HG03575 (cell line): ENCODE results near the gene CTNS.

Experiments
- ATAC-seq: cut with Tn5 transposase; IDR thresholded peaks from one replicate; pipeline ENCODE4 v1.9.1; 2021; ENCODE audit not compliant: unreplicated experiment, insufficient number of reproducible peaks, low FRiP score; ENCODE audit errors: extremely low read depth

The CTNS gene

GRCh38 chr17:3678821-3679530 is 42.4 kb downstream of the CTNS start:
- no peak for ATAC-seq

DNA sequence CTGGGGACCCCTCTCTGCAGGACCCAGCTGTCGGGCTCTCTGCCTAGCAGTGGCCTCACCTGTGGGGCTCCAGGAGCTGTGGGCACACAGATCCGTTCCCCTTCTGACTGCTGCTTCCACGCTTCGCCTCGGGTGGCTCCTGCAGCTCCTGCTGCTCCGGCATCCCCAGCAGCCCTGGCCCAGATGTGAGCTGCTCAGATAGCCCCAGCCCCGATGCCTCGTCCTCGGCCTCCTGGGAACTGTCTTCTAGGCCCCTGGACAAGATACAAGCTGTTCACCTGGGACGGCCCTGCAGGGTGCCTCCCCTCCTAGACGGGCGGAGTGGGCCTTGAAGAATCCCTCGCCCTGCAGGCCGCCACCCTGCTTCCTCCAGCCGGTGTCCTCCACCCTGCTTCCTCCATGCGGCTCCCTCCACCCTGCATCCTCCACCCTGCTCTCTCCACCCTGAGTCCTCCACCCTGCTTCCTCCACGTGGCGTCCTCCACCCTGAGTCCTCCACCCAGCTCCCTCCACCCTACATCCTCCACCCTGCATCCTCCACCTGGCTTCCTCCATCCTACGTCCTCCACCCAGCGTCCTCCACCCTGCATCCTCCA is 43.1 kb downstream of the CTNS start:
- ATAC-seq: no peak

DNA sequence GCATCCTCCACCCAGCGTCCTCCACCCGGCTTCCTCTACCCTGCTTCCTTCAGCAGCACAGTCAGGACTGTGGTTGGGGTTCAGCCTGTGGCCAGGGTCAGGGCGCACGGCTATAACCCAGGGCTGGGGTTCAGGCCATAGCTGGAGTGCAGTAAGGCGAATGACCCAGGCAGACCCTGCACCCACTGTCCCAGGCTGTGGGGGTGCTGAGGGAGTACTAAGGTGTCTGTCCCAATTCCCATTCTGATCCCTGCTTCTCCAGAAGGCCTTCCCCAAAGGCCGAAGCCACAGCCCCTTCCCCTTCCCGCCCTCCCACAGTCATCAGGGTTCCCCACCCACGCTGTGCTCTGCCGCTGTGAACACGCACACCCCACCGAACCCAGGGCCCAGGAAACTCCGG is 44.5 kb downstream of the CTNS start:
- ATAC-seq: no peak

- ATAC-seq: no peak
These were observed 45.0 kb downstream of the CTNS start for GRCh38 chr17:3681565-3681964.

- ATAC-seq: no peak
These were observed 45.5 kb downstream of the CTNS start for GRCh38 chr17:3682033-3682432.

GRCh38 chr17:3683054-3683511 is 46.5 kb downstream of the CTNS start:
- no peak for ATAC-seq

DNA sequence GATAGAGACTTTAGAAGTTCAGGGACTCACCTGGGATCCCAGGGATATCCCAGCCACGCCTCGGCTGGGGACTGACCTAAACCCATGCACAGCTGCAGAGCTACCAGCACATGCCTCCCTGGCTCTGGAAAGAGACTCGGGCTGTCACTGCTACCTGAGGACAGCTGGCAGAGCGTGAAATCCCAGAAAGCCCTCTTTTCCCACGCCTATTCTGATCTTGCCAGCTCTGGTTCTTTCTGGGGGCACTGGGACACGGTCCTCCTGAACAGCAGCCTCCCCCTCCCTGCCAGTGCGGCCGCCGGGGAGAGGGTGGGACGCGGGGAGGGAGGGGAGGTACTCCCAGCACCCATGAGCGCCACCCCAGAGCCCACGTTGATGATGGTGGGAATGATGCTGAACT is 48.6 kb downstream of the CTNS start:
- no peak for ATAC-seq

DNA sequence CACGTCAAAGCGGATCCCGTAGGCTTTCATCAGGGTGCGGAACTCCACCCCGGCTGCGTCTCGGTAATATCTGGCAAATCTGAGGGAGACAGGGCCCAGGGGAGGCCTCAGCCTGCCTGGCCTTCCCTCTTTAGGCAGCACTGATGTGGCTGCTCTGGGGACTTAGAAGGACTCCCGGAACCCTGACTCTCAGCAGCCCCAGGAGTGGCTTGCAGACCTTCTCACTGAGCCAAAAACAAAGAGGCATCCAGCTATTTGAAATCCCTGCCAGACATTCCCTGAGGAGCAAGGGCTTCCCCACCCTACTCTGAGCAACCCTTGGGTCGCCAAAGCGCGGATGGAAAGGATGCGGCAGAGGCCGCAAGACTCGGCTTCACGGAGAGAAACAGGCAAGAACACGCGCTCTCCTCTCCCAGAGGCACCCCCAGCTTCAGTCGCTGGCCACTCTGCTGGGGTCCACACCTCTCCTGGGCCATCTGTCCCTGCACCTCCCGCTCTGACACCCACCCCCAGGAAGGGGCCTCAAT is 51.5 kb downstream of the CTNS start:
- no peak for ATAC-seq

DNA sequence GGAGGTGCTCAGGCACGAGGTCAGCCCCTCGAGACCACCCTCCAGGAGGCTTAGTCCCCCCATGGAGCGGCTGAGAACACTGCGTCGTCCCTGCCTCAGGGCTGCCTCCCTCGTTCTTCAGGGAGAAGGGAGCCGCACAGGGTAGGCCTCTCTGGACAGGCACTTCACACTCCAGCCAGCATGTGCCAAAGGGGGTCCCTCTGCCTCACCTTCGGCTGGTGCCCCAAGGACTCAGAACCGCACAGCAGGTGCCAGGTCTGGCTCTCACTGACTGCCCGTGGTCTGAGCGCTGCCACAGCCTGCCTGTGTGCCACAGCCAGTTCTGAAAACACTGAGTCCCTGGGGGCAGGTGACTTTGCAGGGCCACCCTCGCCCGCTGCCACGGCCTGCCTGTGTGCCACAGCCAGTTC is 52.3 kb downstream of the CTNS start:
- ATAC-seq: no peak

DNA sequence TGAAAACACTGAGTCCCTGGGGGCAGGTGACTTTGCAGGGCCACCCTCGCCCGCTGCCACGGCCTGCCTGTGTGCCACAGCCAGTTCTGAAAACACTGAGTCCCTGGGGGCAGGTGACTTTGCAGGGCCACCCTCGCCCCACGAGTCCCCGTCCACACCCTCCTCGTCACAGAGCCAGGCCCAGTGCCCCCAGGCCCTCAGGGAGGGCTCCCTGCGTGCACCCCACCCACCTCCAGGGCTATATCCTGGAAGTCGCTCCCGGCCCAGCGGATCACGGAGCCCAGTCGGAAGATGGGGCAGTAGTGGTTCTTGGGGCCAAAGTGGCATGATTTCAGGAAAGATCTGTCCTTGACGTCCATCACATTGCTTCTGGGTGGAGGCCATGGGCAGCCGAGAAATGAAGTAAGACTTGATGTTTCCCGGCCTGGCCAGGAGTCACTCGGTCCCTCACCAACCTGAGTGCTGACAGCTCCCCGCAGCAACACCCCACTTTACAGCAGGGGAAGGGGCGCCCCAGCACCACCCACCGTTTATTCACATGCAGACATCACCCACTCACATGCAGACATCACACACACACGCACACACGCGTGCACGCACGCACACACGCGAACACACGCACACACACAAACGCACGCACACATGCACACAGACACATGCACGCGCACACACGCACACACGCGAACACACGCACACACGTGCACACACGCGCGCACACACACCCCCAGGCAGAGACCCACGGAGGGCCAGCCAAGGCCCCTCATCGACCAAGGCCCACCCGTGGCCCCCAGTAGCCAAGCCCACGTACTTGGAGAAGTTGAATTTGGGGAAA is 52.9 kb downstream of the CTNS start:
- ATAC-seq: no peak

DNA sequence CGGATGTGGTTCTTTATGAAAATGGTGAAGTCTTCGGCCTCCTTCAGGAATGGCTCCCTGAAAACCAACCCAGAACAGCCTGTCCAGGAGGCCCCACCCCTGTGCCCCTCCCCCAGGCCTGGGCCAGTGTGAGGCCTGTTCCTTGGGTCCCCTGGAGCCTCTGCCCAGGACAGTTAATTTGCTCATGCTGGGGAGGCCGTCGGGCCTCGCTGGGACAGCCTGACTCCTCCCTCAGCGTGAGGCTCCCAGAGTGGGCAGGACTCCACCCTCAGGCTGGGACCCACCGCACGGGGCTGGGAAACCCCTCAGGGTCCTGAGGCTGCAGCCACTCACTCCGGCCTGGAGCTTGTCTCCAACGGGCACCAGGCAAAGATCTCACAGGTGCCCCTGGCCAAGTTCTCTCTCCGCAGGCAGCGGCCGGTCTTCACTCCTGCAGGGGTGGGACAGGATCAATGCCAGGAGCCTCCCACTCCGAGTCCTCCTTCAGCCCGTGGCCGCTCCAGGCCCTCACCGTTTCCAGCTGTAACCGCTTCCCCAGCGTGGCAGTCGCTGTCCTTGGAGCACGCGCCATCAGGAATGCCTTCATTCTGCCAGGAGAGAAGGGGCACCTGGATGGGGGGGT is 53.6 kb downstream of the CTNS start:
- no peak for ATAC-seq

- ATAC-seq: no peak
These were observed 55.1 kb downstream of the CTNS start for GRCh38 chr17:3691617-3692067.

- no peak for ATAC-seq
These were observed 55.8 kb downstream of the CTNS start for GRCh38 chr17:3692346-3692745.

DNA sequence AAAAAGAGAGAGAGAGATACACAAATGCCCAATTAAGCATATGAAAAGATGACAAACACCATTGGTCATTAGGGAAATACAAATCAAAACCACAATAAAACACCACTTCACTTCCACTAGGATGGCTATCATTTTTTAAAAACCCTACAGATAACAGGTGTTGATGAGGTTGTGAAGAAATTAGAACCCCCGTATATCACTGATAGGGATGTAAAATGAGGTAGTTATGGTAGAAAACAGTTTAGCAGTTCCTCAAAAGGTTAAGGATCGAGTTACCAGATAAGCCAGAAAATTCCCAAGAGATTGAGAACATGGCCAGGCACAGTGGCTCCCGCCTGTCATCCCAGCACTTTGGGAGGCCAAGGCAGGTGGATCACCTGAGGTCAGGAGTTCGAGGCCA is 56.6 kb downstream of the CTNS start:
- no peak for ATAC-seq

DNA sequence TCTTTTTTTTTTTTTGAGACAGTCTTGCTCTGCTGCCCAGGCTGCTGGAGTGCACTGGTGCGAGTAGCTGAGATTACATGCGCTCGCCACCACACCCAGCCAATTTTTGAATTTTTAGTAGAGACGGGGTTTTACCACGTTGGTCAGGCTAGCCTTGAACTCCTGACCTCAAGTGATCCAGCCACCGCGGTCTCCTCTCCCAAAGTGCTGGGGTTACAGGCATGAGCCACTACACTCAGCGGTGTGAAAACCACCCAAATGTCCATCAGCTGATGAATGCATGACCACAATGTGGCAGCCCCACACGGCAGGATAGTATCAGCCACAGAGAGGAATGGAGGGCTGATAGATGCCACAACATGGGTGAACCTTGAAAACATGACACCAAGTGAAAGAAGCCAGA is 57.3 kb downstream of the CTNS start:
- no peak for ATAC-seq

DNA sequence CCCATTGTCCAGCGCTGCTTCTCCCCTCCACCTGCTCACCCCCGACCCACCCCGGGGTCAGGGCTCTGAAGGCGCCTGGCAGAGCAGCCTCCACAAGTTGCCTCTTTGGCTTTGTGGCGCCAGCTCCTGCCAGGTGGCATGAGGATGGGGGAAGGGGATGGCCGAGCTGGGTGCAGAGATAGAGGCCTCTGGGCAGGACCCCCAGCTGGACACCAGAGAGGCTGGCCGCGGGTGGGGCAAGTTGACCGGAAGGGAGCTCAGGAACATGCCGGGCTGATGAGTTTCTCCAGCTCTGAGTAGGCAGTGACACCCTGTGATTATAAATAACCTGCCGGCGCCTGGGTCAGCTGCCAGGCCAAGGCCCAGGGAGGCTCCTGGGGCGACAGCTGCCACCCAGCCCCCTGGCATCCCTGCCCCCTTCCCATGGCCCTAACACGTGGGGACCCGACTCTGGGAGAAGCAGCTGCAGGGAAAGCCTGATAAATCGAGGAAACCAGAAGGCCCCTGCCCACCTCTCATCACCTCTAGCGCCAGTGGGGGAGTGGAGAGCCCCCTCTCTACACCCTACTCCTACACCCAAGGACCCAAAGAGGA is 58.7 kb downstream of the CTNS start:
- ATAC-seq: no peak

DNA sequence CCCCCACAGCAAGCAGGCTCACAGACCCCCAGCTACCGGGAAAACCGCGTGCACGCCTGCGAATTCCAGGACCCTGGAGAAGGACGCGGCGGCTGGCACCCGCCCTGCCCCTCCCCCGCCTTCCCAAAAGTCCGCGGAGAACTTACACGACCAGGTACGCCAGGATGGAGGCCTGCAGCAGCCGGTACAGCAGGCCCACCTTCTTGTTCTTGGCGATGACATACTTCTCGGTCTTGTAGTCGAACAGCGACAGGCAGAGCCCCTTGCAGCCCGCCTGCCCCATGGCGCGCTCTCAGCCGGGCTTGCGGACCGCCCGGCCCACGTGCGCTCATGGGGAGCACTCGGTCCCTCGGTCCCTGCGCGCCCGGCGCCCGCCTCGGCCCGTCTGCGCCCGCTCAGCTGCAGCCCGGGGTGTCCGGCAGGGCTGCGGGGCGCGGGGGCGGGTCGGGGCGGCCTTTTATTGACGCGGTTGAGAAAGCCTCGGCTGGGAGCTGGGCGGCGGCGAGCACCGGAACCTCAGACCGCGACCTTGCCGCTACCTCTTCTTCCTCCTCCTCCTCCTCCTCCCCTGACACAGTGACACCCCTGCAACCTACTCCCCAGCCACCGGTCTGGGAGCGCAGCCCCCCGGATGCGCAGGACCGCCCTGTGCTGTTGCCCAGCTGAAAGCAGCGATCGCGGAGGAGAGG is 59.3 kb downstream of the CTNS start, which contains the start of gene P2RX5:
Gene P2RX5, minus strand, starts transcription at position 433 of the 689 bp plus-strand sequence. Its CDS starts 150 bp downstream, at position 283.
- no peak for ATAC-seq

- no peak for ATAC-seq
These were observed 60.5 kb downstream of the CTNS start for GRCh38 chr17:3697103-3697476.
